WTC11 (cell line): ENCODE results near the gene GLG1. TPM values are rescaled to one million over a fixed set of nuclear protein-coding genes. Genes with fewer than 3 reads are reported as not detected.

Experiments
- ATAC-seq: fragments of 200-7000 bp; cut with Tn5 transposase; 2 replicates; pipeline ENCODE4 v1.10.0; 2021; ENCODE audit warnings: mild to moderate bottlenecking, moderate library complexity
- CTCF ChIA-PET: fragments of 300-600 bp; sonication (Branson Sonifier 250); formaldehyde crosslinking; loops from one replicate; lab custom pipeline; 2021; ENCODE audit warnings: antibody characterized with exemption; lab: Charles Lee
- POLR2A ChIA-PET: fragments of 350-600 bp; sonication (Branson Sonifier 250); formaldehyde crosslinking; loops from one replicate; lab custom pipeline; 2021; ENCODE audit warnings: antibody characterized with exemption; lab: Charles Lee
- DNase-seq: peaks from one replicate; pipeline ENCODE4 v3.0.0; 2021; ENCODE audit warnings: low spot score
- H3K27ac Mint-ChIP-seq: 2 replicates; pipeline ENCODE4 v1.8.0; 2021; ENCODE audit warnings: mixed read lengths
- H3K27me3 Mint-ChIP-seq: 2 replicates; pipeline ENCODE4 v1.8.0; 2021; ENCODE audit warnings: low read depth, mild to moderate bottlenecking, moderate library complexity, mixed read lengths
- H3K36me3 Mint-ChIP-seq: 2 replicates; pipeline ENCODE4 v1.8.0; 2021; ENCODE audit warnings: mixed read lengths
- H3K4me1 Mint-ChIP-seq: 2 replicates; pipeline ENCODE4 v1.8.0; 2022; ENCODE audit warnings: mixed read lengths
- H3K4me3 Mint-ChIP-seq: 2 replicates; pipeline ENCODE4 v1.8.0; 2021; ENCODE audit warnings: mild to moderate bottlenecking, moderate library complexity, mixed read lengths
- H3K9me3 Mint-ChIP-seq: 2 replicates; pipeline ENCODE4 v1.8.0; 2021; ENCODE audit warnings: mixed read lengths
- ELF4 ChIP-seq: sonication (generic); formaldehyde crosslinking; IDR thresholded peaks from 2 replicates; pipeline ENCODE4 v1.8.1; 2022; ENCODE audit warnings: low read depth, mild to moderate bottlenecking, moderate library complexity, missing genetic modification reagents
- GTF2I ChIP-seq: fragments of 250-450 bp; sonication (Bioruptor Pico); conservative IDR thresholded peaks from 2 replicates; pipeline ENCODE4 v1.4.0; 2021; ENCODE audit warnings: mild to moderate bottlenecking
- HMGA2 ChIP-seq: fragments of 250-450 bp; sonication (Bioruptor Pico); IDR thresholded peaks from 2 replicates; pipeline ENCODE4 v1.4.0; 2021; ENCODE audit warnings: mild to moderate bottlenecking, moderate library complexity
- JAZF1 ChIP-seq: fragments of 250-450 bp; sonication (Bioruptor Pico); IDR thresholded peaks from 2 replicates; pipeline ENCODE4 v1.9.0; 2021; ENCODE audit warnings: moderate library complexity, mild to moderate bottlenecking, inconsistent platforms
- NFYB ChIP-seq: sonication (generic); formaldehyde crosslinking; conservative IDR thresholded peaks from 2 replicates; pipeline ENCODE4 v1.8.0; 2022; ENCODE audit warnings: low read depth, missing genetic modification reagents
- PRRX2 ChIP-seq: fragments of 250-450 bp; sonication (Bioruptor Pico); IDR thresholded peaks from 2 replicates; pipeline ENCODE4 v1.8.0; 2021; ENCODE audit warnings: mild to moderate bottlenecking
- SP1 ChIP-seq: sonication (generic); formaldehyde crosslinking; conservative IDR thresholded peaks from 2 replicates; pipeline ENCODE4 v1.8.1; 2022; ENCODE audit warnings: missing genetic modification reagents
- TEAD4 ChIP-seq: sonication (generic); formaldehyde crosslinking; IDR thresholded peaks from 2 replicates; pipeline ENCODE4 v1.8.0; 2022; ENCODE audit warnings: mild to moderate bottlenecking, missing genetic modification reagents
- ZNF317 ChIP-seq: sonication (generic); formaldehyde crosslinking; IDR thresholded peaks from 2 replicates; pipeline ENCODE4 v1.8.1; 2023; ENCODE audit warnings: low read depth, mild to moderate bottlenecking, moderate library complexity, missing genetic modification reagents, borderline replicate concordance
- ZNF396 ChIP-seq: fragments of 250-450 bp; sonication (Bioruptor Pico); IDR thresholded peaks from 2 replicates; pipeline ENCODE4 v1.8.0; 2021; ENCODE audit warnings: mild to moderate bottlenecking, moderate library complexity, borderline replicate concordance
- total RNA-seq: library from RNA; stranded (reverse); gene quantifications from 3 replicates; pipeline ENCODE4 v1.2.3, GENCODE V29; 2021
- TF ChIP-seq, protein P1 (sequence below): sonication (generic); formaldehyde crosslinking; IDR thresholded peaks from 2 replicates; pipeline ENCODE4 v1.8.1; 2022; ENCODE audit warnings: mild to moderate bottlenecking, moderate library complexity, missing genetic modification reagents
- TF ChIP-seq, protein P2 (sequence below): sonication (generic); formaldehyde crosslinking; IDR thresholded peaks from 2 replicates; pipeline ENCODE4 v1.8.1; 2023; ENCODE audit warnings: mild to moderate bottlenecking, missing genetic modification reagents, borderline replicate concordance
- TF ChIP-seq, protein P3 (sequence below): sonication (generic); formaldehyde crosslinking; IDR thresholded peaks from 2 replicates; pipeline ENCODE4 v1.8.1; 2022; ENCODE audit warnings: mild to moderate bottlenecking, missing genetic modification reagents, moderate library complexity, borderline replicate concordance
- TF ChIP-seq, protein P4 (sequence below): sonication (generic); formaldehyde crosslinking; IDR thresholded peaks from 2 replicates; pipeline ENCODE4 v1.8.1; 2023; ENCODE audit warnings: mild to moderate bottlenecking, missing genetic modification reagents
- TF ChIP-seq, protein P5 (sequence below): fragments of 250-450 bp; sonication (Bioruptor Pico); IDR thresholded peaks from 2 replicates; pipeline ENCODE4 v2.1.2; 2022; ENCODE audit warnings: mild to moderate bottlenecking, moderate library complexity
- TF ChIP-seq, protein P6 (sequence below): sonication (generic); formaldehyde crosslinking; IDR thresholded peaks from 2 replicates; pipeline ENCODE4 v1.8.1; 2022; ENCODE audit warnings: low read depth, missing genetic modification reagents, borderline replicate concordance

GLG1 gene
- total RNA-seq, 1 experiment from 2014 or later: 156 TPM

DNA sequence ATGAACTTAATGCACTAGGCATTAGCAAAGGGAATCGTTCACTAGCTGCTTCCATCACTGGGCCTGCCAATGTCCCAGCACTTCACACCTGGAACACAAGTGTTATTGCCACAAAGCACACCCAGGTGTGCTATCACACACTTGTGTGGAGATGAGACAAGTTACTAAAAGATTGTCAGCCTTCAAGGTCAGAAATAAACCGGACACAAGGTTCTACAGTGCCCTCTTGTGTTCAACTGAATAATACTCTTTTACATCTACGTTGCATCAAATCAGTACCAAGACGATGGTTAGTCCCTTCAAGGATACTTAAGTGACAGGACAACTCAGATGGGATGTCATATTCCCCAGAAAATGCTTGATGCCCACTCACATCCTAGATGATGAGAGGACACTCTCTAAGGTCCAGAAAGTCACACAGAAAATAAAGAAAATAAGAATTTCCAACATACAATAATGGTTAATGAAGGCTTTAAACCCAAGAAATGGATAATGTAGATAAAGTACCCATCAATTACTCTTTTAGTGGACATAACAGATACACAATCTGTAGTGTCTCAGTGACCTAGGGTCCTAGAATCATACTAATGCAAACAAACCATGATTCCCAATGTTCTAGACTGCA, 16.4 kb upstream of the GLG1 start (continued):
- TF ChIP-seq, protein P1, sequence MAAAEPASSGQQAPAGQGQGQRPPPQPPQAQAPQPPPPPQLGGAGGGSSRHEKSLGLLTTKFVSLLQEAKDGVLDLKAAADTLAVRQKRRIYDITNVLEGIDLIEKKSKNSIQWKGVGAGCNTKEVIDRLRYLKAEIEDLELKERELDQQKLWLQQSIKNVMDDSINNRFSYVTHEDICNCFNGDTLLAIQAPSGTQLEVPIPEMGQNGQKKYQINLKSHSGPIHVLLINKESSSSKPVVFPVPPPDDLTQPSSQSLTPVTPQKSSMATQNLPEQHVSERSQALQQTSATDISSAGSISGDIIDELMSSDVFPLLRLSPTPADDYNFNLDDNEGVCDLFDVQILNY (CRISPR knock-in tag): no peak
- TF ChIP-seq NFYB (CRISPR knock-in tag) (no peak), ELF4 (no peak)

DNA sequence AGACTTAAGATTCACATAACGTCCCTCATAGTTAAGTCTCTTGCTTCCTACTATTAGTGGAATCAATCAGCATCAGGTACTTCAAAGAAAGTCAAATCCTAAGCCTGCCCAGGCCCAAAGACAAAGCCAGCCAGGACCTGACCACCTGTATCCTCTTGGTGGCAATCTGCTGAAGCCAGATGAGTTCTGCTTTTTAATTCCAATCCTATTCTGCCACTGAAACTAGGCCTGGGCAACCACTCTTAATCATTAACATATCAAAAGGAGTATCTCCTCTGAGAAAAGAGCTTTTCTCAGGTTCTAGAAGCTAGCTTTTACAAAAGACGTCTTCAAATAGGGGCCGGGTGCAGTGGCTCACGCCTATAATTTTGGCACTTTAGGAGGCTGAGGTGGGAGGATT, 15.1 kb upstream of the GLG1 start:
- TF ChIP-seq, protein P2, sequence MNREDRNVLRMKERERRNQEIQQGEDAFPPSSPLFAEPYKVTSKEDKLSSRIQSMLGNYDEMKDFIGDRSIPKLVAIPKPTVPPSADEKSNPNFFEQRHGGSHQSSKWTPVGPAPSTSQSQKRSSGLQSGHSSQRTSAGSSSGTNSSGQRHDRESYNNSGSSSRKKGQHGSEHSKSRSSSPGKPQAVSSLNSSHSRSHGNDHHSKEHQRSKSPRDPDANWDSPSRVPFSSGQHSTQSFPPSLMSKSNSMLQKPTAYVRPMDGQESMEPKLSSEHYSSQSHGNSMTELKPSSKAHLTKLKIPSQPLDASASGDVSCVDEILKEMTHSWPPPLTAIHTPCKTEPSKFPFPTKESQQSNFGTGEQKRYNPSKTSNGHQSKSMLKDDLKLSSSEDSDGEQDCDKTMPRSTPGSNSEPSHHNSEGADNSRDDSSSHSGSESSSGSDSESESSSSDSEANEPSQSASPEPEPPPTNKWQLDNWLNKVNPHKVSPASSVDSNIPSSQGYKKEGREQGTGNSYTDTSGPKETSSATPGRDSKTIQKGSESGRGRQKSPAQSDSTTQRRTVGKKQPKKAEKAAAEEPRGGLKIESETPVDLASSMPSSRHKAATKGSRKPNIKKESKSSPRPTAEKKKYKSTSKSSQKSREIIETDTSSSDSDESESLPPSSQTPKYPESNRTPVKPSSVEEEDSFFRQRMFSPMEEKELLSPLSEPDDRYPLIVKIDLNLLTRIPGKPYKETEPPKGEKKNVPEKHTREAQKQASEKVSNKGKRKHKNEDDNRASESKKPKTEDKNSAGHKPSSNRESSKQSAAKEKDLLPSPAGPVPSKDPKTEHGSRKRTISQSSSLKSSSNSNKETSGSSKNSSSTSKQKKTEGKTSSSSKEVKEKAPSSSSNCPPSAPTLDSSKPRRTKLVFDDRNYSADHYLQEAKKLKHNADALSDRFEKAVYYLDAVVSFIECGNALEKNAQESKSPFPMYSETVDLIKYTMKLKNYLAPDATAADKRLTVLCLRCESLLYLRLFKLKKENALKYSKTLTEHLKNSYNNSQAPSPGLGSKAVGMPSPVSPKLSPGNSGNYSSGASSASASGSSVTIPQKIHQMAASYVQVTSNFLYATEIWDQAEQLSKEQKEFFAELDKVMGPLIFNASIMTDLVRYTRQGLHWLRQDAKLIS (CRISPR knock-in tag): no peak
- TF ChIP-seq ZNF317: no peak
- TF ChIP-seq, protein P3, sequence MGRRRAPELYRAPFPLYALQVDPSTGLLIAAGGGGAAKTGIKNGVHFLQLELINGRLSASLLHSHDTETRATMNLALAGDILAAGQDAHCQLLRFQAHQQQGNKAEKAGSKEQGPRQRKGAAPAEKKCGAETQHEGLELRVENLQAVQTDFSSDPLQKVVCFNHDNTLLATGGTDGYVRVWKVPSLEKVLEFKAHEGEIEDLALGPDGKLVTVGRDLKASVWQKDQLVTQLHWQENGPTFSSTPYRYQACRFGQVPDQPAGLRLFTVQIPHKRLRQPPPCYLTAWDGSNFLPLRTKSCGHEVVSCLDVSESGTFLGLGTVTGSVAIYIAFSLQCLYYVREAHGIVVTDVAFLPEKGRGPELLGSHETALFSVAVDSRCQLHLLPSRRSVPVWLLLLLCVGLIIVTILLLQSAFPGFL (CRISPR knock-in tag): no peak
- TF ChIP-seq HMGA2: no peak
- no peak for TF ChIP-seq TEAD4 (CRISPR knock-in tag)
- no peak for TF ChIP-seq ZNF396 (CRISPR knock-in tag)
- no peak for TF ChIP-seq PRRX2
- no peak for TF ChIP-seq SP1
- TF ChIP-seq, protein P4, sequence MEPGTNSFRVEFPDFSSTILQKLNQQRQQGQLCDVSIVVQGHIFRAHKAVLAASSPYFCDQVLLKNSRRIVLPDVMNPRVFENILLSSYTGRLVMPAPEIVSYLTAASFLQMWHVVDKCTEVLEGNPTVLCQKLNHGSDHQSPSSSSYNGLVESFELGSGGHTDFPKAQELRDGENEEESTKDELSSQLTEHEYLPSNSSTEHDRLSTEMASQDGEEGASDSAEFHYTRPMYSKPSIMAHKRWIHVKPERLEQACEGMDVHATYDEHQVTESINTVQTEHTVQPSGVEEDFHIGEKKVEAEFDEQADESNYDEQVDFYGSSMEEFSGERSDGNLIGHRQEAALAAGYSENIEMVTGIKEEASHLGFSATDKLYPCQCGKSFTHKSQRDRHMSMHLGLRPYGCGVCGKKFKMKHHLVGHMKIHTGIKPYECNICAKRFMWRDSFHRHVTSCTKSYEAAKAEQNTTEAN (CRISPR knock-in tag): no peak
- TF ChIP-seq, protein P5, sequence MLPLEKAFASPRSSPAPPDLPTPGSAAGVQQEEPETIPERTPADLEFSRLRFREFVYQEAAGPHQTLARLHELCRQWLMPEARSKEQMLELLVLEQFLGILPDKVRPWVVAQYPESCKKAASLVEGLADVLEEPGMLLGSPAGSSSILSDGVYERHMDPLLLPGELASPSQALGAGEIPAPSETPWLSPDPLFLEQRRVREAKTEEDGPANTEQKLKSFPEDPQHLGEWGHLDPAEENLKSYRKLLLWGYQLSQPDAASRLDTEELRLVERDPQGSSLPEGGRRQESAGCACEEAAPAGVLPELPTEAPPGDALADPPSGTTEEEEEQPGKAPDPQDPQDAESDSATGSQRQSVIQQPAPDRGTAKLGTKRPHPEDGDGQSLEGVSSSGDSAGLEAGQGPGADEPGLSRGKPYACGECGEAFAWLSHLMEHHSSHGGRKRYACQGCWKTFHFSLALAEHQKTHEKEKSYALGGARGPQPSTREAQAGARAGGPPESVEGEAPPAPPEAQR (CRISPR knock-in tag): no peak
- TF ChIP-seq JAZF1 (CRISPR knock-in tag): no peak
- TF ChIP-seq, protein P6, sequence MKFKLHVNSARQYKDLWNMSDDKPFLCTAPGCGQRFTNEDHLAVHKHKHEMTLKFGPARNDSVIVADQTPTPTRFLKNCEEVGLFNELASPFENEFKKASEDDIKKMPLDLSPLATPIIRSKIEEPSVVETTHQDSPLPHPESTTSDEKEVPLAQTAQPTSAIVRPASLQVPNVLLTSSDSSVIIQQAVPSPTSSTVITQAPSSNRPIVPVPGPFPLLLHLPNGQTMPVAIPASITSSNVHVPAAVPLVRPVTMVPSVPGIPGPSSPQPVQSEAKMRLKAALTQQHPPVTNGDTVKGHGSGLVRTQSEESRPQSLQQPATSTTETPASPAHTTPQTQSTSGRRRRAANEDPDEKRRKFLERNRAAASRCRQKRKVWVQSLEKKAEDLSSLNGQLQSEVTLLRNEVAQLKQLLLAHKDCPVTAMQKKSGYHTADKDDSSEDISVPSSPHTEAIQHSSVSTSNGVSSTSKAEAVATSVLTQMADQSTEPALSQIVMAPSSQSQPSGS (CRISPR knock-in tag): no peak
- no peak for TF ChIP-seq GTF2I (CRISPR knock-in tag)
- CTCF ChIA-PET: interaction anchor here (1.0 to 1.3 kb wide), 2 partner anchors 15 to 105 kb away, joined by 3 read pairs; partner anchors contain the start of gene GLG1
- Mint-ChIP-seq H3K36me3 (peaks cover 69% of the 10 kb centered on the region), H3K9me3 (no peaks in the 10 kb centered on the region), H3K4me1 (peaks cover 16% of the 10 kb centered on the region), H3K27me3 (no peaks in the 10 kb centered on the region), H3K4me3 (no peak overlapping the region), H3K27ac (peak overlapping the region; percentile 77)
- ATAC-seq (peak; percentile 53), DNase-seq (no peak)
- POLR2A ChIA-PET: no interaction called here
